ENCODE measurements around the gene KCNK4.

Gene KCNK4

GRCh38 chr11:64349025-64349387, 57.9 kb downstream of the KCNK4 start:
- DNase-seq (ENCODE audit: low spot score): no peak

- no peak for DNase-seq (ENCODE audit: low spot score)
Measured at GRCh38 chr11:64349404-64349803, 58.3 kb downstream of the KCNK4 start.
